GM12878 (cell line): ENCODE data around the gene MLLT3. TPM values are rescaled to one million over a fixed set of nuclear protein-coding genes. Genes with fewer than 3 reads are reported as not detected.

Experiments
- CUX1 ChIP-seq: IDR thresholded peaks from 2 replicates; pipeline ENCODE4 v1.6.1; 2012; ENCODE audit warnings: improper control_type of control experiment, low read depth, low read length; ENCODE audit not compliant: insufficient replicate concordance
- FOS ChIP-seq: IDR thresholded peaks from 3 replicates; pipeline ENCODE4 v1.6.1; 2011; ENCODE audit warnings: borderline replicate concordance; ENCODE audit not compliant: insufficient read length; ENCODE audit errors: extremely low read depth
- IKZF2 ChIP-seq, 2 experiments: fragments of 450-650 bp; IDR thresholded peaks; 2 replicates each; pipeline ENCODE4 v1.6.1; 2017; ENCODE audit warnings: mild to moderate bottlenecking in 2 of 2, moderate library complexity in 2 of 2
- IRF5 ChIP-seq: fragments of 450-650 bp; IDR thresholded peaks from 2 replicates; pipeline ENCODE4 v1.6.1; 2017; ENCODE audit warnings: borderline replicate concordance
- NFIC ChIP-seq: IDR thresholded peaks from 2 replicates; pipeline ENCODE4 v1.6.1; 2012; ENCODE audit warnings: low read depth, mild to moderate bottlenecking, inconsistent platforms, low read length, moderate library complexity
- PKNOX1 ChIP-seq: fragments of 450-650 bp; IDR thresholded peaks from 2 replicates; pipeline ENCODE4 v1.6.1; 2016; ENCODE audit warnings: mild to moderate bottlenecking
- POU2F2 ChIP-seq: IDR thresholded peaks from 3 replicates; pipeline ENCODE4 v1.6.1; 2011; ENCODE audit warnings: low read depth, mild to moderate bottlenecking, low read length, borderline replicate concordance
- RAD21 ChIP-seq: IDR thresholded peaks from 2 replicates; pipeline ENCODE4 v1.6.1; 2011; ENCODE audit warnings: mild to moderate bottlenecking, low read depth, low read length, moderate library complexity; ENCODE audit not compliant: insufficient read depth
- RUNX3 ChIP-seq: IDR thresholded peaks from 2 replicates; pipeline ENCODE4 v1.6.1; 2012; ENCODE audit warnings: low read length, inconsistent platforms
- SMAD5 ChIP-seq: IDR thresholded peaks from 2 replicates; pipeline ENCODE4 v1.6.1; 2016; ENCODE audit warnings: antibody characterized with exemption, low read depth
- WRNIP1 ChIP-seq: IDR thresholded peaks from 2 replicates; pipeline ENCODE4 v1.6.1; 2011; ENCODE audit warnings: low read depth, low read length, improper control_type of control experiment, borderline replicate concordance
- YBX1 ChIP-seq: fragments of 450-650 bp; IDR thresholded peaks from 2 replicates; pipeline ENCODE4 v1.6.1; 2016; ENCODE audit warnings: antibody characterized with exemption
- ZBTB40 ChIP-seq: fragments of 450-650 bp; IDR thresholded peaks from 2 replicates; pipeline ENCODE4 v1.6.1; 2016; ENCODE audit warnings: mild to moderate bottlenecking, moderate library complexity, borderline replicate concordance
- polyA plus RNA-seq, 11 experiments: library from polyadenylated mRNA; depleted of rRNA in 4 of 11; unstranded in 6 of 11; stranded (reverse) in 5 of 11; fragments of >200 nt; fragmentation: Nextera tagmentation in 4 of 11; fragmentation: Illumina TruSeq in 1 of 11; extraction: Ambion mirVana in 4 of 11; extraction: Trizol in 1 of 11; gene quantifications; 1 replicate in 1 of 11; 2 replicates in 10 of 11; pipeline versions ENCODE4 v1.2.1 to v1.2.3, GENCODE V29; 2011 to 2016; ENCODE audit warnings: inconsistent platforms in 2 of 11, missing spikeins in 2 of 11, low read depth in 1 of 11
- total RNA-seq, 4 experiments: library from RNA; depleted of rRNA in 3 of 4; stranded (reverse); fragments of >200 nt in 3 of 4; fragmentation: Illumina TruSeq in 1 of 4; extraction: Trizol in 1 of 4; gene quantifications; 2 replicates each; pipeline versions ENCODE4 v1.2.1 to v1.2.3, GENCODE V29; 2013 to 2021

MLLT3 gene
- total and polyA plus RNA-seq, 10 of the 15 experiments (the other 5 are each of a cell fraction or from before 2014, with no cell fraction given) = 17.7 to 72.3 (median 35.6) TPM

GRCh38 chr9:20526500-20527319 lies 95.6 kb downstream of the MLLT3 start (continued):
- TF ChIP-seq FOS = no peak
- TF ChIP-seq NFIC = peak; percentile 38; the same call in 1 of the 2 replicates
- TF ChIP-seq WRNIP1 = no peak
- TF ChIP-seq SMAD5 = no peak
- no peak for TF ChIP-seq IRF5
- peak; percentile 81 for TF ChIP-seq PKNOX1
- TF ChIP-seq RAD21 = no peak
- peak; percentile 90 for TF ChIP-seq RUNX3
- TF ChIP-seq ZBTB40 = no peak
- TF ChIP-seq IKZF2 (IDR thresholded peaks at IDR 0.05) = peak; percentile 13 to 44; a peak in 2 of 4 replicates
- no peak for TF ChIP-seq YBX1
- TF ChIP-seq POU2F2 = peak; percentile 83; the same call in 1 of the 3 replicates
- no peak for TF ChIP-seq CUX1
